GM13977 (cell line): ENCODE measurements around the gene NAA15.

Experiments
- DNase-seq: peaks from one replicate; pipeline ENCODE4 v3.0.0; 2012; ENCODE audit warnings: low spot score
- in situ Hi-C: fragments of 300-500 bp; cut with MboI; formaldehyde crosslinking; loops from one replicate; pipeline ENCODE4 v1.12.0; 2022; ENCODE audit warnings: low sequenced_read_pairs, low pct_unique_long_range_greater_than_20kb, mixed read lengths, inconsistent platforms; ENCODE audit not compliant: unreplicated experiment
- TF ChIP-seq, protein P1 (sequence below): IDR thresholded peaks from 2 replicates; pipeline ENCODE4 v1.5.1; 2012; ENCODE audit warnings: mild to moderate bottlenecking, control low read depth; ENCODE audit not compliant: insufficient read depth; ENCODE audit errors: extremely low read depth, missing control alignments

The NAA15 gene

GRCh38 chr4:139389102-139389501, 87.8 kb downstream of the NAA15 start:
- no peak for DNase-seq
- in situ Hi-C loops = no loop called here
- TF ChIP-seq, protein P1, sequence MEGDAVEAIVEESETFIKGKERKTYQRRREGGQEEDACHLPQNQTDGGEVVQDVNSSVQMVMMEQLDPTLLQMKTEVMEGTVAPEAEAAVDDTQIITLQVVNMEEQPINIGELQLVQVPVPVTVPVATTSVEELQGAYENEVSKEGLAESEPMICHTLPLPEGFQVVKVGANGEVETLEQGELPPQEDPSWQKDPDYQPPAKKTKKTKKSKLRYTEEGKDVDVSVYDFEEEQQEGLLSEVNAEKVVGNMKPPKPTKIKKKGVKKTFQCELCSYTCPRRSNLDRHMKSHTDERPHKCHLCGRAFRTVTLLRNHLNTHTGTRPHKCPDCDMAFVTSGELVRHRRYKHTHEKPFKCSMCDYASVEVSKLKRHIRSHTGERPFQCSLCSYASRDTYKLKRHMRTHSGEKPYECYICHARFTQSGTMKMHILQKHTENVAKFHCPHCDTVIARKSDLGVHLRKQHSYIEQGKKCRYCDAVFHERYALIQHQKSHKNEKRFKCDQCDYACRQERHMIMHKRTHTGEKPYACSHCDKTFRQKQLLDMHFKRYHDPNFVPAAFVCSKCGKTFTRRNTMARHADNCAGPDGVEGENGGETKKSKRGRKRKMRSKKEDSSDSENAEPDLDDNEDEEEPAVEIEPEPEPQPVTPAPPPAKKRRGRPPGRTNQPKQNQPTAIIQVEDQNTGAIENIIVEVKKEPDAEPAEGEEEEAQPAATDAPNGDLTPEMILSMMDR = no peak

DNA sequence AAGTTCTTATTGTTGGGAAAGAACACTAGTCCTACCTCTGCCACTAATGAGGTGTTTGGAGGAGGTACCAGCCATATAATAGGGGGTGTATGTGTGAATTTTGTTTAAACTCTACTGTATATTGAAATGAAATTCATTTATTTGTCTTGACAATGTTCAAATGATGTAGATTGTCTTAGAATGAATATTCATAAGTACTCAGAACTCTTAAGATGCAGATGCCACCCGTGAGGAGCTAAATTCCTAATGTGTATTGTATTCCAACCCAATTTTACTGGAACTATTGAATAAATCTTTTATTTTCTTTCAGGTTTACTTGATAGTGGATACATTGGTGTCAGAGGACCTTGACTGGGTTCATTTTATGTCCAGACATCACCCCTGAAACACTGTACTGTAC, 88.7 kb downstream of the NAA15 start:
- in situ Hi-C loops = no loop called here
- no peak for DNase-seq
- TF ChIP-seq, protein P1 = no peak

- in situ Hi-C loops = no loop called here
- DNase-seq = no peak
- TF ChIP-seq, protein P1 = no peak
Measured at GRCh38 chr4:139391731-139392130, 90.4 kb downstream of the NAA15 start.

DNA sequence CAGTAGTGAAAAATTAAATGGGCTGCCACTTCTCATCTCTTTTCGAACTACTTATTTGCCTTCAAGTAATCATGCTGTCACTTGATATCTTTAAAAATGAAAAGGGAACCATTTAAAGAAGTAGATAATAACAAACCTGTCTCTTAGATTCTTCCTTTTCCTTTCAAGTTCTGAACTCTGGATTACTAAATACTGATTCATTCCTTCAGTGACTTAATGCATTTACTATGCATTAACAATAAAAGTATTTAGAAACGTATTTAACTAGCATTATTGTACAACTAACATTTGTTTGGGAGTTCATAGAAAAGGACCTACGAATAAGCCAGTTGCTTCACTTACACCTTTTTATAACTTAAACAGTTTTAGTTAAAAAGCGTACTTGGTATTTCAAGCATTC, 91.5 kb downstream of the NAA15 start:
- in situ Hi-C loops = no loop called here
- no peak for DNase-seq
- TF ChIP-seq, protein P1 = no peak

- no peak for DNase-seq
- TF ChIP-seq, protein P1 = no peak
- in situ Hi-C loops = no loop called here
Measured at GRCh38 chr4:139401368-139401767, 100.1 kb downstream of the NAA15 start.

DNA sequence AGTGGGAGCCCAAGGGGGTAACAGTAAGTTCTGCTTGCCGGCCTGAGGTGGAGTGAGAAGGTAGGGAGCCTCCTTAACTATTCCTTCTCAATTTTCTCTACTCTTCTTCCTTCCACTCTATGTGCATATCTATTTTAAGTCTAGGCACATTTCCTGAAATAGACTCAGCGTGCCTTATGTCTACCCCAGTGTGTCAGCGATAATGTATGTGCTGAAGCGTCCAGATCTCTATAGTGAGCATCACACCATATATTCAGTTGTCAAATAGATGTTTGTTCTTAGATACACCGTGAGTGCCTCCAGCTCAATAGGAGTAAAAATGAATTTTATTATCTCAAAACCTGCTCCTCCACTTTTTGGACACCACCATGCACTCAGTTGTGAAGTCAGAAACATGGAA, 101.1 kb downstream of the NAA15 start:
- no peak for DNase-seq
- TF ChIP-seq, protein P1 = no peak
- in situ Hi-C loops = no loop called here

DNA sequence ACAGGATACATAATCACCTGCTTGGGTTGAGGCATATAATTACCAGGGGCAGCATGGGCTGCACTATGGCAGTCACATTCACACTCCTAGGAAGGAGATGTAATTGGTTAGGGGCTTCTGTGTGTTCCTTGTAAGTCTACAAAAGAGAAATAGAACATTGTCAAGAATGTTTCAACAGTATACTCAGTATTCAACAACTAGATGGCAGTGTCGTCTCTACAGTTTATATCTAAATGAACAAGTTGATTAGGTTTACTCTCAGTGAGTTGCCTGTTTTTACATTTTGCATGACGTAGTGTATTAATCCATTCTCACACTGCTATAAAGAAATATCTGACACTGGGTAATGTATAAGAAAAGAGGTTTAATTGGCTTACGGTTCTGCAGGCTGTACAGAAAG, 102.2 kb downstream of the NAA15 start:
- in situ Hi-C loops = no loop called here
- TF ChIP-seq, protein P1 = no peak
- no peak for DNase-seq
